GM21619 (cell line): ENCODE measurements around the gene RBL2.
"Not testable (repeated sequence)": the region's sequence is repeated elsewhere in the genome, so short reads cannot be mapped to it uniquely, and the experiment has no call there.

Source experiments
- ATAC-seq: cut with Tn5 transposase; IDR thresholded peaks from one replicate; pipeline ENCODE4 v1.9.1; 2021; ENCODE audit not compliant: unreplicated experiment

RBL2 gene

GRCh38 chr16:53530741-53531140, 96.5 kb downstream of the RBL2 start:
- no peak for ATAC-seq

- ATAC-seq = no peak
Observed at GRCh38 chr16:53534206-53534605, 99.9 kb downstream of the RBL2 start.

- ATAC-seq = no peak
Observed at GRCh38 chr16:53537626-53538025, 103.4 kb downstream of the RBL2 start.

- not testable (repeated sequence) for ATAC-seq
Observed at GRCh38 chr16:53539346-53539745, 105.1 kb downstream of the RBL2 start.

GRCh38 chr16:53539759-53540718, 105.8 kb downstream of the RBL2 start:
- ATAC-seq = not testable (repeated sequence)
